Adipose tissue (tissue), 3 donors: ENCODE measurements around the gene KCNMB4. TPM values are rescaled to one million over a fixed set of nuclear protein-coding genes. Genes with fewer than 3 reads are reported as not detected.

Experiments
- H3K27ac ChIP-seq: one replicate; pipeline ENCODE4 v1.5.1; 2013; ENCODE audit warnings: low read depth, low read length
- WGBS, 3 donors: extraction: QIAGEN DNeasy Blood & Tissue Kit; methylation state at CpG; one replicate each; pipeline ENCODE4 v1.1.7; 2013; 5-methylcytosine and 5-hydroxymethylcytosine counted together
- polyA plus RNA-seq, 3 donors: library from polyadenylated mRNA; stranded (reverse); fragments of 200-250 nt; gene quantifications; one replicate each; pipeline ENCODE4 v1.2.3, GENCODE V29; 2013
- donor health status: healthy with polysubstance abuse.
- donor health status: Bipolar disorder and iron deficiency.
- donor health status: healthy.

KCNMB4 gene
- polyA plus RNA-seq, 3 donors: 0.58 to 3.7 (median 1.1) TPM

DNA sequence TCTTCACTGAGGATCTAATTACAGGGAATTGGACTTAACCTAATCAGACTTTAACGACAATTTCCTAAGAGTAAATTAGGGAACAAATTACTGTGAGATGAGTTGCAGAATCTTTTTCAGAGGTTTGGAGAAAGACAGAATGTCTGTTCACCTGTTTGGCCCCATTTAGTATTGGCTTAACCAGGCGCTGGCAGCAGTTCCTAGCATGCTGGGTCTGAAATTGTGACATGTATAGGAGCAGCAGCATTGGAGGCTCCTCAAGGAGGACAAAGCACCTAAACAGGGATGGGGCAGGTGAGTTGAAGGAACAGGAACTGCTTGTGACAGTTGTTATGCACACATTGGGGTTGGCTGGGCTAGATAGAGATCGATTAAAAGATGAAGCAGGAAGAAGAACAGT is 51.0 kb downstream of the KCNMB4 start:
- WGBS, 3 donors: 81 to 95% (median 89%) methylated on average over 3 of the region's 3 CpGs
- H3K27ac ChIP-seq: no peak overlapping the region

GRCh38 chr12:70418101-70418500 is 52.0 kb downstream of the KCNMB4 start:
- H3K27ac ChIP-seq: no peak overlapping the region
- 67 to 88% (median 86%) methylated on average over 3 of the region's 3 CpGs for WGBS, 3 donors

- WGBS, 3 donors: 87 to 93% (median 93%) methylated on average over 8 of the region's 8 CpGs
- H3K27ac ChIP-seq: no peak overlapping the region
These were observed 56.5 kb downstream of the KCNMB4 start for GRCh38 chr12:70422631-70423030.

DNA sequence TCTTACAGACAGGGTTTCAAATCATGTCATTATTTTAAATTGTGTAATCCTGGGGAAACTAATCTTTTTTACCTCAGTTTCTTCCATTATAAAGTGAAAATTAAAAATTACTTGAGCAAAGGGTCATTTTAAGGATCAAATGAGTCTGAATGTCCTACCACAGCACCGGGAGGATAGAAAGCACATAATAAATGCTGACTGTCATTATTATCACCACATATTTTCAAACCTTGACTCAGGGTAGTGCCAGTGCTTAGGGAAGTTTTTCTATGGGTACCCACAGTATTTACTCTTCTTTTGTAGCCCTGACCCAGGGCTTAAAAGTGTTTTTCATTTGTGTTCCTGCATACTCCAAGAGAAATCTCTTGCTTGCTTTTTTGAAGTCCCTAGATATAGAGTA is 60.5 kb downstream of the KCNMB4 start:
- 41 to 77% (median 66%) methylated on average over 1 of the region's 1 CpG for WGBS, 3 donors
- no peak overlapping the region for H3K27ac ChIP-seq

GRCh38 chr12:70427611-70428010 is 61.5 kb downstream of the KCNMB4 start:
- 77 to 83% (median 80%) methylated on average over 3 of the region's 3 CpGs for WGBS, 3 donors
- no peak overlapping the region for H3K27ac ChIP-seq

DNA sequence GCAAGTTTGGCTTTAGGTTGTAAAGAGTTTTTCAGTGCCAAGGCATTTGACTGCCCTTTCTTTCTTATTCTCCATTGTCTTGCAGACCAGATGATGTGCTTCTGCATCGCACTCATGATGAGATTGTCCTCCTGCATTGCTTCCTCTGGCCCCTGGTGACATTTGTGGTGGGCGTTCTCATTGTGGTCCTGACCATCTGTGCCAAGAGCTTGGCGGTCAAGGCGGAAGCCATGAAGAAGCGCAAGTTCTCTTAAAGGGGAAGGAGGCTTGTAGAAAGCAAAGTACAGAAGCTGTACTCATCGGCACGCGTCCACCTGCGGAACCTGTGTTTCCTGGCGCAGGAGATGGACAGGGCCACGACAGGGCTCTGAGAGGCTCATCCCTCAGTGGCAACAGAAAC is 64.3 kb downstream of the KCNMB4 start:
- 91 to 92% (median 91%) methylated on average over 11 of the region's 11 CpGs for WGBS, 3 donors

DNA sequence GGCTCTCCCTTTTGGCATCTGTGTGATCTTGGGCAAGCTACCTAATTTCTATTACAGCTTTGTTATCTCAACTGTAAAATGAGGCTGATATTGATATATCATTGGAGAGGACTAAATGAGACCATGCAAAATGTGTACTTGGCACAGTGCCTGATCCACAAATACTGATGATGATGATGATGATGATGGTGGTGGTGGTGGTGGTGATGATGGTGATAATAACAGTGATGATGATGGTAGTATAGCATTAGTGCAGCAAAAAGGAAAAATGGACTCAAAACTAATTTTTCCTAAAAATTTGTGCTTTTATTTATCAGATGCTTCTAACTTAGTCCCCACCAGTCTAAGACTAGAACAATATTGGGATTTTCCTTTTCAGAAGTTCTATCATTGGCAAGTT is 70.7 kb downstream of the KCNMB4 start:
- no peak overlapping the region for H3K27ac ChIP-seq

More for the DNA sequence above, 64.3 kb downstream of the KCNMB4 start:
- no peak overlapping the region for H3K27ac ChIP-seq

- H3K27ac ChIP-seq: no peak overlapping the region
- 0% methylated on average over 1 of the region's 1 CpG for WGBS, 3 donors
These were observed 77.1 kb downstream of the KCNMB4 start for GRCh38 chr12:70443062-70443673.

GRCh38 chr12:70444903-70445302 is 78.8 kb downstream of the KCNMB4 start:
- no peak overlapping the region for H3K27ac ChIP-seq
- WGBS, 3 donors: 46 to 55% (median 54%) methylated on average over 4 of the region's 4 CpGs

DNA sequence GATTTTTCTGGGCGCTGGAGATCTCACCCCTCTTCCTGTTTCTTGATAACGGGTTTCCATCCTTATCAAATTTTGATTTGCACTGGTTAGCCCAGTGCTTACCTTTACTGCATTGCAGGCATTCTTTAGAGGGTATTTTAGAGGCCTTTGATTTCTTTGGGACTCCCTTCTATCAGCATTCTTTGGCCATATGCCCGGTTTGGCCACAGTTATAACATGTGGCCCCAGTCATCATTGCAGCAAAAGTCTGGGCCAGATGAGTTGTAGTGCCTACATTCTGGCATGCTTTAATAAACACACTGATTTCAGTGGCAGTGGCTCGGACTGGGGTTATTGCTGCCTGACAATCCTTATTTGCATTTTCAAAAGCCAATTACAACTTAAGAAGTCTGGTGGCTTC is 82.3 kb downstream of the KCNMB4 start:
- H3K27ac ChIP-seq: no peak overlapping the region
- 59 to 87% (median 80%) methylated on average over 4 of the region's 4 CpGs for WGBS, 3 donors

GRCh38 chr12:70449074-70449752 is 83.1 kb downstream of the KCNMB4 start:
- H3K27ac ChIP-seq: no peak overlapping the region
- WGBS, 3 donors: 78 to 86% (median 79%) methylated on average over 13 of the region's 13 CpGs

DNA sequence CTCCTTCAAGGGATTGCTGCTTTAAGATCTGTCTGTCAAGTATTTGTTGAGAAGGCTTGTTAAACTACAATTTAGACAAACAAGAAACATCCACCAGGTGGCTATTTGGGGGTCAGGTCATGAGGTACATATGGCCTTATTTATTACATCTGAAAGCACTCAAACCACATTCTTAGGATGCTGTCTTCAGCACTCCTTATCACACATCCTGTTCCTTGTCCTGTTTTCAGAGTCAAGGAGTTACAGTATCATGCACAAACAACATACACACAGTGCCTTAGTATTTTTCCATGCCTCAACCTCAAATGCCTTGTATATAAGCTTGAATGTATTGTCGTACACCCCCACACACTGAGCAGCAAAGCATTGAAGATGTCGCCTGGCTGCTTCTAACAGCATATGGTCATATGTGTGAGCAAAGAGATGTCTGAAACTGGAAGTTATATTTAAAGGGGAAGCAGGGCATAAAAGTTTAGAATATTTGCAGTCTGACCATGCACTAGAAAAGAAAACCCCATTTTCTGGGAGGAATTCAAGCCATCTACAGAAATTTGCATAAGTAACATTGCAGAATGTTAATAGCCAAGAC is 83.8 kb downstream of the KCNMB4 start:
- H3K27ac ChIP-seq: no peak overlapping the region
- WGBS, 3 donors: 82 to 99% (median 92%) methylated on average over 2 of the region's 2 CpGs

DNA sequence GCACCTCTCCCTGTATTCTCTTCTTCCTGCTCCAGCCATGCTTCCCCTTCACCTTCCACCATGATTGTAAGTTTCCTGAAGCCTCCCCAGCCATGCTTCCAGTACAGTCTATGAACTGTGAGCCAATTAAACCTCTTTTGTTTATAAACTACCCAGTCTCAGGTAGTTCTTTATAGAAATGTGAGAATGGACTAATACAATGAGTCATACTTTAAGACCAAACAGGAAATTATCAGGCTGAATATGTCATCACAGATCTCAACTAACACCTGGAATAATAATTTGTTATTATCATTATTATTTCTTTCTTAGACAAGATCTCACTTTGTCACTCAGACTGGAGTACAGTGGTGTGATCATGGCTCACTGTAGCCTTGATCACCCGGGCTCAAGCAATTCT is 85.4 kb downstream of the KCNMB4 start:
- 71 to 83% (median 82%) methylated on average over 1 of the region's 1 CpG for WGBS, 3 donors
- no peak overlapping the region for H3K27ac ChIP-seq

- H3K27ac ChIP-seq: no peak overlapping the region
These were observed 90.9 kb downstream of the KCNMB4 start for GRCh38 chr12:70456953-70457352.

DNA sequence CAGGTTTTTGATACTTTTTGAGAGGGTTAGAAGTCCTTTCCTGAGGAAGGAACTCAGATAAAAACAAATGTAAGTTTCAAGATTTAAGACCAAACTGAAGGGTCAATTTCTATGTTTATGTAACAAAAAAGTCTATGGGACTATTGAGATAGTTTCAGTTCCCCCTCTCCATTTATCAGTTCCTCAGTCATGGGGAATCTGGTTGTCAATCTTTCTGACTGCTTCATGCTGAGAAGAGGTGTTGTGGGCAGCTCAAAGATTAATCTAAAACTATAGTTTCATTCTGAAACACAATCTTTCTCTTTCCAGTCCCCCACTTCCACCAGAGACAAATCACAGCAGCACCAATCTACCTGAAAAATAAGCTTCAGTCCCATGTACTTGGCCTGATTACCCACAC is 93.7 kb downstream of the KCNMB4 start:
- no peak overlapping the region for H3K27ac ChIP-seq

DNA sequence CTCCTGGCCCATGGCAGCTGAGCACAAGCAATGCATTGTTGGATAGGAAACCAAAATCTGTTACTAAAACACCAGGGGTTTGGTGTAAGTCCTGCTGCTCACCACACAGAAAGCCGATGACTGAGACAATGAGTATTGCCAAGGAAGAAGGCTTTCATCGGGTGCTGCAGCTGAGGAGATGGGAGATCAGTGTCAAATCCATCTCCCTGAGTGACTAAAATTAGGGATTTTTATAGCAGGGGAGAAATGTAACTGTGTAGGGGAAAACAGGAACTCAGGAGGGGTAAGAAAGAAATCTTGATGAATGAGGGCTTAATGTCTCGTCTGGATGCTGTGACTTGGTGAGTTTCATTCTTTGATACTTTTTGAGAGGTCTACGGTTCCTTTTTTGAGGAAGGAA is 97.9 kb downstream of the KCNMB4 start:
- WGBS, 3 donors: 78 to 90% (median 90%) methylated on average over 4 of the region's 4 CpGs
- H3K27ac ChIP-seq: no peak overlapping the region

DNA sequence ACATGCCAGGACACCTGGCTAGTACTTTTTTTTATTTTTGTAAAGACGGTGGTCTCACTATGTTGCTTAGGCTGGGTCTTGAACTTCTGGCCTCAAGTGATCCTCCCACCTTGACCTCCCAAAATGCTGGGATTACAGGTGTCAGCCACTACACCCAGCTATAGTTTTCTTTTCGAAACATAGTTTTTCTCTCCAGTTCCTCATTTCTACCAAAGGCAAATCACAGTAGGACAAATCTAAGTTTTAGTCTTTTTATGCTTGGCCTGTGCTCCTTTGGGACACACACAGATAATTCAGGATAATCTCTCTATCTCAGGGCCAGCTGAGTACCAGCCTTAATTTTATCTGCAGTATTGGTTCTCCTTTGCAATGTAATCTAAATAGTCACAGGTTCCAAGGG is 100.7 kb downstream of the KCNMB4 start:
- 66 to 93% (median 86%) methylated on average over 2 of the region's 2 CpGs for WGBS, 3 donors
- H3K27ac ChIP-seq: no peak overlapping the region

DNA sequence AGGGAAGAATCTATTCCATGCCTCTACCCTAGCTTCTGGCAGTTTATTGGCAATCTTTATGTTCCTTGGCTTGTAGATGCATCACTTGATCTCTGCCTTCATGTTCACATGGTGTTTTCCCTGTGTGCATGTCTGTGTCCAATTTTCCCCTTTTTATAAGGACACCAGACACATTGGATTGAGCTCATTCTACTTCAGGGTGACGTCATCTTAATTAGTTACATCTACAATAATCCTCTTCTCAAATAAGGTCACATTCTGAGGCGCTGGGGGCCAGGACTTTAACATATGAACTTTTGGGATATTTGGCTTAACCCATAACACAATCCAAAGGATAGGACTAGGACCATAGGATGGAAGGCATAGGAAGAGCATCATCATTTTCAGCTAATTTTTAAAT is 101.4 kb downstream of the KCNMB4 start:
- WGBS, 3 donors: 73 to 95% (median 91%) methylated on average over 2 of the region's 2 CpGs
- H3K27ac ChIP-seq: no peak overlapping the region

- WGBS, 3 donors: 79 to 87% (median 81%) methylated on average over 10 of the region's 10 CpGs
- H3K27ac ChIP-seq: no peak overlapping the region
These were observed 102.0 kb downstream of the KCNMB4 start for GRCh38 chr12:70467918-70468733.
